ENCODE measurements around the gene PLCXD3. TPM values are rescaled to one million over a fixed set of nuclear protein-coding genes. Genes with fewer than 3 reads are reported as not detected.

Gene PLCXD3
- total RNA-seq, 1 donor from 2014 or later = 10.6 TPM

DNA sequence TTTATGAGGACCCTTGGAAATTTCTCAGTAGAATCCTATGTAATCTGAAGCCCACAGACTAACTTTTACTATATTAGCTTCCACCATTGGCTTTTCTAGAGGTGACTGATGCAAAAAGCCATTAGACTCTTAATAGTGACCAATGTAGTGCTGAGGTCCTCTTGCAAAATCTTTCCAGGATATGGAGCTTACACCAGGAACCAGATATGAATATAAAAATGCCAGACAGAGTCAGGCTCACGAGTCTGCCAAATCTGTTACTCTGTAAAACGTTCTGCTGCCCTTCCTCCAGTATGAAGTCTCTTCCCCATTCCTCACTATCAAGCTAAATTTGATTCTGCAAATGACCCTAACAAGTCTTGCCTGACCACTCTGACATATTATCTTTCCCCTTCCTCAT, 223.7 kb downstream of the PLCXD3 start:
- Histone ChIP-seq H3K4me3 (no peak overlapping the region), H3K27ac (no peak overlapping the region), H3K36me3 (no peaks in the 10 kb centered on the region), H3K4me1 (no peaks in the 10 kb centered on the region), H3K27me3 (no peaks in the 10 kb centered on the region), H3K9me3 (no peaks in the 10 kb centered on the region)
- no peak for DNase-seq (ENCODE audit: extremely low spot score in 2 of 2)
- intact Hi-C loops (cut with DNase I) = no loop called here
- no peak for TF ChIP-seq POLR2A (IDR thresholded peaks at IDR 0.05)
- TF ChIP-seq, protein P1, sequence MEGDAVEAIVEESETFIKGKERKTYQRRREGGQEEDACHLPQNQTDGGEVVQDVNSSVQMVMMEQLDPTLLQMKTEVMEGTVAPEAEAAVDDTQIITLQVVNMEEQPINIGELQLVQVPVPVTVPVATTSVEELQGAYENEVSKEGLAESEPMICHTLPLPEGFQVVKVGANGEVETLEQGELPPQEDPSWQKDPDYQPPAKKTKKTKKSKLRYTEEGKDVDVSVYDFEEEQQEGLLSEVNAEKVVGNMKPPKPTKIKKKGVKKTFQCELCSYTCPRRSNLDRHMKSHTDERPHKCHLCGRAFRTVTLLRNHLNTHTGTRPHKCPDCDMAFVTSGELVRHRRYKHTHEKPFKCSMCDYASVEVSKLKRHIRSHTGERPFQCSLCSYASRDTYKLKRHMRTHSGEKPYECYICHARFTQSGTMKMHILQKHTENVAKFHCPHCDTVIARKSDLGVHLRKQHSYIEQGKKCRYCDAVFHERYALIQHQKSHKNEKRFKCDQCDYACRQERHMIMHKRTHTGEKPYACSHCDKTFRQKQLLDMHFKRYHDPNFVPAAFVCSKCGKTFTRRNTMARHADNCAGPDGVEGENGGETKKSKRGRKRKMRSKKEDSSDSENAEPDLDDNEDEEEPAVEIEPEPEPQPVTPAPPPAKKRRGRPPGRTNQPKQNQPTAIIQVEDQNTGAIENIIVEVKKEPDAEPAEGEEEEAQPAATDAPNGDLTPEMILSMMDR (IDR thresholded peaks at IDR 0.05) = no peak

DNA sequence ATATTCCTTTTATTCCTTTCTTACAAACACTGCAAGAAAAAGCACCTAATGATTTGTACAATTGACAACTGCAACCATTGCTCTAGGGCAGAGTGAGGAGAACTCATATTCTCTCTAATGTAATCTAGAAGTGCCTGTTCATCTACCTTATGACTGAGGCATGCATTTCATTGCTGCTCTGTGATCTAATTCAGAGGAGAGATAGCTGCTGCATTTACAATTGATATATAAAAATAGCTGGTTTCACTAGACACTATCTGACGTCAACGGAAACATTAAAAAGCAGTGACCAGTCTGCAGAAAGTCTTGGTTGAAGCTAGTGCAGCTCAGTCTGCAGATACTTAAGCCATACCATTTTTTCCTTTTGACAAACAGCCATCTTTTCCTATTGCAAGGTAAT, 224.2 kb downstream of the PLCXD3 start:
- H3K4me3 ChIP-seq = no peak overlapping the region
- H3K27me3 ChIP-seq = no peaks in the 10 kb centered on the region
- intact Hi-C loops (cut with DNase I) = no loop called here

DNA sequence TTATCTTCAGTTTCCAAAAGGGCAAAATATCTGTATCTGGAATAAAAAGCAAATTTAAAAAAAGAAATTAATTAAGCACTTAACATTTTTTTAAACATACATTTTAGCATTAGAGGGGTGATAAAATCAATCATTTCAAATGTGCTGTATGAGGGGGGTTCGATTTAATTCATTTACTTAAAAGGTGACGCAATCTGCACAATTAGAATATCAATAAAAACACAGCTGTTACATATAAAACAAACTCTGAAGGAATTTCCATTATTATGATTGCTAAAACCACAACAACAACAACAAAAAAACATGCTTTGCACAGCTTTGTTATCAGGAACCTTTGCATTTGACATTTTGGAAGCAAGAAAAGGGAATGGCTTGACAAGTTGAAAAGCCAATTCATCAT, 225.5 kb downstream of the PLCXD3 start:
- Histone ChIP-seq H3K4me3 (no peak overlapping the region), H3K36me3 (no peaks in the 10 kb centered on the region), H3K9me3 (no peaks in the 10 kb centered on the region), H3K27me3 (no peaks in the 10 kb centered on the region), H3K4me1 (no peaks in the 10 kb centered on the region), H3K27ac (no peak overlapping the region)
- TF ChIP-seq POLR2AphosphoS5 (IDR thresholded peaks at IDR 0.05; ENCODE audit: insufficient read depth in 1 of 2, low read depth in 1 of 2) (no peak), POLR2A (IDR thresholded peaks at IDR 0.05) (no peak)
- TF ChIP-seq, protein P1 (IDR thresholded peaks at IDR 0.05) = no peak
- intact Hi-C loops (cut with DNase I) = no loop called here
- DNase-seq (ENCODE audit: extremely low spot score in 2 of 2) = no peak

More for the DNA sequence above, 224.2 kb downstream of the PLCXD3 start:
- no peak for DNase-seq (ENCODE audit: extremely low spot score in 2 of 2)
- Histone ChIP-seq H3K4me1 (no peaks in the 10 kb centered on the region), H3K27ac (no peak overlapping the region), H3K36me3 (no peaks in the 10 kb centered on the region), H3K9me3 (no peaks in the 10 kb centered on the region)
- TF ChIP-seq POLR2A (IDR thresholded peaks at IDR 0.05) = no peak
- TF ChIP-seq, protein P1 (IDR thresholded peaks at IDR 0.05) = no peak

DNA sequence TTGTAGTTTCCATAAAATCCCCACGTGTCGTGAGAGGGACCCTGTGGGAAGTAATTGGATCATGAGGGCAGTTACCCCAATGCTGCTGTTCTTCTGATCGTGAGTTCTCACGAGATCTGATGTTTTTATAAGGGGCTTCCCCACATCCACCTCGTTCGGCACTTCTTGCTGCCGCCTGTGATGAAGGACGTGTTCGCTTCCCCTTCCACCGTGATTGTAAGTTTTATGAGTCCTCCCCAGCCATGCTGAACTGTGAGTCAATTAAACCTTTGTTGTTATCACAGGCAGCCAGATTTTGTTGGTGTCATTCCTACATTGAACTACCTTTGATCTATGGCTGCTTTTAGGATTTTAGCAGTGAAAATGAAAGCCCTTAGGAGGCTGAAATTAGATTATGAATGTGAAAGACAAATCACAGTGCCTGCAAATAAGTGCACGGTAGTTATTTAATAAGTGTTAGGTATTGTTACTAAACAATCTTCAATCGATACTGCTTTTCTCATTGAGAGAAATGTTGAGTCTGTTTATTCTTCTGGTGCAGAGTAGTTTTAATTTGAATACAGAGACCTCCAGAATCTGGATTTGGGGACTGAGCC, 229.1 kb downstream of the PLCXD3 start:
- no peaks in the 10 kb centered on the region for H3K4me1 ChIP-seq
- DNase-seq (ENCODE audit: extremely low spot score in 2 of 2) = no peak
- TF ChIP-seq, protein P1 (IDR thresholded peaks at IDR 0.05) = no peak
- no peak for TF ChIP-seq POLR2AphosphoS5 (IDR thresholded peaks at IDR 0.05; ENCODE audit: insufficient read depth in 1 of 2, low read depth in 1 of 2)
- TF ChIP-seq POLR2A (IDR thresholded peaks at IDR 0.05) = no peak
- no peaks in the 10 kb centered on the region for H3K27me3 ChIP-seq
- intact Hi-C loops (cut with DNase I) = no loop called here
- H3K4me3 ChIP-seq = peak overlapping the region in 1 of 2 donors; percentile 5
- no peaks in the 10 kb centered on the region for H3K36me3 ChIP-seq
- no peaks in the 10 kb centered on the region for H3K9me3 ChIP-seq
- H3K27ac ChIP-seq = no peak overlapping the region

DNA sequence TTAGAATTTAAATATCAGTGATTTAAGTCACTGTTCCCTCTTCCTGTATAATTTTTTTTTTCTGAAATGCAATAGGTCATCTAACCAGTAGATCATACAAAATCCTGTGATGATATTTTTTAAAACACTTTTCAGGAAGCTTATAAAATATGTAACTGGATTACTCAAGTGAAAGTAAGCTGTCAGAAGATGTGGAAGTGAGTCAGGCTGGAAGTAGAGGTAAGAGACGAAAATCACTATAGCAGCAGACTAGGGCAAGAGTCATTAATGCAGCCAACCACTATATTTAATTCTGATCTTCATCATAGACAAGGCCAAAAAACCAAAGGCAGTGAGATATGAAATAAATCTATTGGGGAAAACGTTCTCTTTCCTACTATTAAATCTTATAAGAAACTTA, 231.4 kb downstream of the PLCXD3 start:
- DNase-seq (ENCODE audit: extremely low spot score in 2 of 2) = no peak
- no peak overlapping the region for H3K4me3 ChIP-seq
- H3K9me3 ChIP-seq = no peaks in the 10 kb centered on the region
- TF ChIP-seq, protein P1 (IDR thresholded peaks at IDR 0.05) = no peak
- no peak for TF ChIP-seq POLR2AphosphoS5 (IDR thresholded peaks at IDR 0.05; ENCODE audit: insufficient read depth in 1 of 2, low read depth in 1 of 2)
- no peak for TF ChIP-seq POLR2A (IDR thresholded peaks at IDR 0.05)
- H3K27ac ChIP-seq = no peak overlapping the region
- intact Hi-C loops (cut with DNase I) = no loop called here
- H3K27me3 ChIP-seq = no peaks in the 10 kb centered on the region
- no peaks in the 10 kb centered on the region for H3K36me3 ChIP-seq
- no peaks in the 10 kb centered on the region for H3K4me1 ChIP-seq
